ENCODE results near the gene TTC27.
A peak's percentile ranks its signal among the peaks of the same experiment; 100 is the strongest.

The TTC27 gene

DNA sequence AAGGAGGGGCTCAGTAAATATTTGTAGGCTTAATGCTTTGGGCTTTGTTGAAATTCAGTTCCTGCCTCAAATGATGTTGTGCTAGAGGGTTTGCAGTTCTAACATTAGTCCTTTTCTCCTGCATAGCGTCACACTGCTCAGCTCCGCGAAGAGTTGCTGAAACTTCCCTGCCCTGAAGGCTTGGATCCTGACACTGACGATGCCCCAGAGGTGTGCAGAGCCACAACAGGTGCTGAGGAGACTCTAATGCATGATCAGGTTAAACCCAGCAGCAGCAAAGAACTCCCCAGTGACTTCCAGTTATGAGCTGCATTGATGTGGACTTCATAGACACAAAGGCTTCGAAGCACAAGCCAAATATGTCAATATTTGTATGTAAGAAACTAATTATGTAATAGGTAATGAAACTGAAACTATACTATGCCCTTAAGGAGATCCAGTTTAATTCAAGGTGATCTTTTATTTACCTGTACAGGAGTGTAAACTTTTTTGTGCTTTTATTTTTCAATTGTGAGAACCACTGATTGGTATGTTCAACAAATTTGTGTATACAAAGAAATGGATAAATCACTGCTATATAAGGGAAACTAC lies 10.2 kb upstream of the TTC27 start:
- H3K4me3 ChIP-seq (ENCODE audit: low read length) = no peak overlapping the region
- no peak for DNase-seq (ENCODE audit: low read depth)
- TF ChIP-seq, protein P1, sequence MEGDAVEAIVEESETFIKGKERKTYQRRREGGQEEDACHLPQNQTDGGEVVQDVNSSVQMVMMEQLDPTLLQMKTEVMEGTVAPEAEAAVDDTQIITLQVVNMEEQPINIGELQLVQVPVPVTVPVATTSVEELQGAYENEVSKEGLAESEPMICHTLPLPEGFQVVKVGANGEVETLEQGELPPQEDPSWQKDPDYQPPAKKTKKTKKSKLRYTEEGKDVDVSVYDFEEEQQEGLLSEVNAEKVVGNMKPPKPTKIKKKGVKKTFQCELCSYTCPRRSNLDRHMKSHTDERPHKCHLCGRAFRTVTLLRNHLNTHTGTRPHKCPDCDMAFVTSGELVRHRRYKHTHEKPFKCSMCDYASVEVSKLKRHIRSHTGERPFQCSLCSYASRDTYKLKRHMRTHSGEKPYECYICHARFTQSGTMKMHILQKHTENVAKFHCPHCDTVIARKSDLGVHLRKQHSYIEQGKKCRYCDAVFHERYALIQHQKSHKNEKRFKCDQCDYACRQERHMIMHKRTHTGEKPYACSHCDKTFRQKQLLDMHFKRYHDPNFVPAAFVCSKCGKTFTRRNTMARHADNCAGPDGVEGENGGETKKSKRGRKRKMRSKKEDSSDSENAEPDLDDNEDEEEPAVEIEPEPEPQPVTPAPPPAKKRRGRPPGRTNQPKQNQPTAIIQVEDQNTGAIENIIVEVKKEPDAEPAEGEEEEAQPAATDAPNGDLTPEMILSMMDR (conservative IDR thresholded peaks at IDR 0.05; ENCODE audit: low read depth, low read length) = no peak

DNA sequence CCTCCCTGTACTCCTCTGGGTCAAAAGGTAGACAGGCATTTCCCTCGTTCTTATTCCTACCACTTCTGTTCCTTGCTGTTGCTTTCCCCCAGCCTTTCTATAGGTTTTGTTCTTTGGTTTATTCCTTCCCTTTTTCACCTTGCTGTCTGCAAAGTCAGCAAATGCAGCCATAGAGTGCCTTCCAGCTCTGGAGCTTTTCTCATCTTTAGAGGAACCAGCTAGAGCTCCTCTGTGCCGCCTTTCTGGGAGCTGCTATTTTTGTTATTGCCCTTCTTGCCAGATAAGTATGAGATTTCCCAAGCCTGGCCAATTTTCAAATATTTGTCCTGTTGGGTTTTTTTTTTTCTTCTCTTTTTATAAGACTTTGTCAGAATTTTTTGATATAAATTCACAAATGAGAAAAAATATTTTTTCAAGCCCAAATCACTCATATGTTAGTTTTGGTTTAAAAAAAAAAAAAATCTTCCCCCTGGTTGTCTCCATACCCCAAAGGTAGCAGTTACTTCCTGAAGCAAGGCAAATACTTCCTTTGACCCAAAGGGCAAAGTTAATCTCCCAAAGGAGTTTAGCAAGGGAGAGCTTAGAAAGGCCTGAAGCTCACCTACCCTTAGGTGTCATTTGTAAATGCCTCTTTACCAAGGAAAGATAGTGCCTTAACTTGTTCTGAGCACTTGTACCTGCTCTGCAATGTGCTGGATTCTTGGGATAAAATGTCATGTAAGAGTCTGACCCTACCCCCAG lies 5.1 kb upstream of the TTC27 start:
- DNase-seq (ENCODE audit: low read depth) = no peak
- H3K4me3 ChIP-seq (ENCODE audit: low read length) = no peak overlapping the region
- TF ChIP-seq, protein P1 (conservative IDR thresholded peaks at IDR 0.05; ENCODE audit: low read depth, low read length) = no peak

DNA sequence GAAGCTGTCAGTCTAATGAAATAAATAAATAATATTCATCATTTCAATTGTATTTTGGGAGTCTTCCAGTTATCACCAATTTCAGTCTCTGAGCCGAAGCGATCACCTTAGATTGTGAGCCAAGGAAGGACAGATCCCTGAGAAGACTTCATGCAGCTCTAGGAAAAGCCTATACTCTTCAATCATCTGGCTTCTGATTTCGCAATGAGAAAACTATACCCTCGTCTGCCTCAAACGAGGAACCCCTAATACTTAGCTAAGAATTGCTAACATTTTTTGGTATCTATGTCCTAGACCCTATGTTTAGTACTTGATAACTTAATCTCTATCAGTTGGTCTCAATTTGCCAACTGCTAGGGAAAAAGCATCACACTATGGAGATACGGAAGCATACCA lies 4.5 kb upstream of the TTC27 start:
- DNase-seq (ENCODE audit: low read depth) = no peak
- TF ChIP-seq, protein P1 (conservative IDR thresholded peaks at IDR 0.05; ENCODE audit: low read depth, low read length) = no peak
- H3K4me3 ChIP-seq (ENCODE audit: low read length) = no peak overlapping the region

DNA sequence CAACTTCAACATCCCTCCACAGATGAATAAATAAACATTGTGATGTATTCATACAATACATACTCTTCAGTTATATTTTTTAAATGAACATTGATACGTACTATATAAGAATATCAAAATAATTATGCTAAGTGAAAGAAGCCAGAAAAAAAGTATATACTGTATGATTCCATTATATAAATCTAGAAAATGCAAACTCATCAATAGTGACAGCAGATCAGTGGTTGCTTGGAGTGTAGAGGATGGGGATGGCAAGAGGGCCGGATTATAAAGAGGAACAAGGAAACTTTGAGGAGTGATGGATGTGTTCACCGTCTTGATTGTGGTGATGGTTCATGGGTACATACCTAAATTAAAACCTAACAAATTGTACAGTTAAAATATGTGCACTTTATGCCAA lies 3.0 kb upstream of the TTC27 start:
- TF ChIP-seq, protein P1 (conservative IDR thresholded peaks at IDR 0.05; ENCODE audit: low read depth, low read length) = no peak
- no peak overlapping the region for H3K4me3 ChIP-seq (ENCODE audit: low read length)
- DNase-seq (ENCODE audit: low read depth) = no peak

DNA sequence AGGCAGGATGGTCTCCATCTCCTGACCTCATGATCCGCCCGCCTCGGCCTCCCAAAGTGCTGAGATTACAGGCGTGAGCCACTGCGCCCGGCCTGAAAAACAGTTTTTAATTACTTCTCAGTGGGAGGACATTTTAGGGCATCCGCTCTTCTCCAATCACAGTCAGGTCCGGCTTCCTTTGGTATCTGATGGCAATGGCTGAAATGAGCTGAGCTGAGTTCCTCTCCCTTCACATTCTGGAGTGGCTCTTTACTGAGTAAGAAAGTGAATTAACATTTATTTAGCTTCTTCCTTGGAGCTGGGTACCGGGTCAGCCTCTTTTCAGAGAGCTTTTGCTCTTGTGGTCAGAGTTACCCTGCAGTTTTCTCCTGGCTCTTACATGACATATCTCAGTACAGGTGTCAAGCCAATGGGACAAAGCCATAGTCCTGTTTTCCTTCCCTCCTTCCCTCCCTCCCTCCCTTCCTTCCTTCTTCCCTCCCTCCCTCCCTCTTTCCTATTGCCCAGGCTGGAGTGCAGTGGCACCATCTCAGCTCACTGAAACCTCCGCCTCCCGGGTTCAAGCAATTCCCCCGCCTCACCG lies 1.1 kb upstream of the TTC27 start:
- TF ChIP-seq, protein P1 (conservative IDR thresholded peaks at IDR 0.05; ENCODE audit: low read depth, low read length) = no peak
- DNase-seq (ENCODE audit: low read depth) = no peak
- no peak overlapping the region for H3K4me3 ChIP-seq (ENCODE audit: low read length)

DNA sequence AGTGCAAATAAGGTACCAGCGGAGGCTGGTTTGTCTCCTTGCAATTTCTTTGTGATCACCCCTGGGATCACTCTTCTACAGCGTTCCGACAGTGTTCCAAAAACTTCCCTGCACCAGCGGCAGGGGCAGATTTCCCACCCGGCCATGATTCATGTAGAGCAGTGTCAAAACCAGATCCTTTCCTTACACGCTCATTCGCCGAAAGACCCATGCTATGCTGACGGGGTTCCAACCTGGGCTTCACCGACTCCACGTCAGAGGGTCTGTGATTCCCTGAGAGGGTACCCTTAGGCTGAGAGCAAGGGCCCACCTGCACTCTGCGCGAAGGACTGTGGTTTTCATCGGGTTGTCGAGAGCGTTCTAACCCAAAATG lies 423 bp upstream of the TTC27 start:
- H3K4me3 ChIP-seq (ENCODE audit: low read length) = peak overlapping the region; percentile 91
- DNase-seq (ENCODE audit: low read depth) = no peak
- TF ChIP-seq, protein P1 (conservative IDR thresholded peaks at IDR 0.05; ENCODE audit: low read depth, low read length) = peak; percentile 30

DNA sequence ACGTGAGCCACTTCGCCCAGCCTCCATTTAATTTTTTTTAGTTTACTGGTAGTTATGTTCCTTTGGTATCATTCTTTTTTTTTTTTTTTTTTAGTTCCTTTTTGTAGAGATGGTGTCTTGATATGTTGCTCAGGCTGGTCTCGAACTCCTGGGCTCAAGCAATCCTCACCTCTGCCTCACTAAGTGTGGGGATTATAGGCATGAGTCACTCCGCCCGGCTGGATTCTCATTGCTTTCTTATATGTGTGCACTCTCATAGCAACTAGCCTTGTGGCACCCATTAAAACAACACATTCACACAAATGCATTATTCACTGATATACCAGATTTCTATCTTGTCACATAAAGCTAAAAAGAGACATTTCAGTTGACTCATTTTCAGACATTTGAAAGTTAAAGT lies 4.2 kb downstream of the TTC27 start:
- no peak for DNase-seq (ENCODE audit: low read depth)
- TF ChIP-seq, protein P1 (conservative IDR thresholded peaks at IDR 0.05; ENCODE audit: low read depth, low read length) = no peak
- H3K4me3 ChIP-seq (ENCODE audit: low read length) = no peak overlapping the region
